GM10248 (cell line): ENCODE measurements around the gene GRIK4.

Experiments
- CTCF ChIA-PET: fragments of 300-600 bp; sonication (Branson Sonifier 250); formaldehyde crosslinking; extraction: SDS; loops from one replicate; lab custom pipeline; 2021; ENCODE audit warnings: antibody characterized with exemption; lab: Yijun Ruan, JAX
- POLR2A ChIA-PET: fragments of 350-650 bp; sonication (Branson Sonifier 250); formaldehyde crosslinking; extraction: SDS; loops from one replicate; lab custom pipeline; 2020; ENCODE audit warnings: antibody characterized with exemption; lab: Yijun Ruan, JAX
- DNase-seq: peaks from one replicate; pipeline ENCODE4 v3.0.0; 2012; ENCODE audit errors: extremely low spot score
- CTCF ChIP-seq: IDR thresholded peaks from 2 replicates; pipeline ENCODE4 v1.5.1; 2012; ENCODE audit warnings: mild to moderate bottlenecking, low read depth; ENCODE audit errors: extremely low read depth, missing control alignments, control extremely low read depth

The GRIK4 gene

GRCh38 chr11:120739780-120740179, 228.2 kb downstream of the GRIK4 start:
- ChIA-PET POLR2A (no interaction called here), CTCF (no interaction called here)
- DNase-seq = no peak
- TF ChIP-seq CTCF = no peak

GRCh38 chr11:120740380-120740779, 228.8 kb downstream of the GRIK4 start:
- DNase-seq = no peak
- ChIA-PET POLR2A (no interaction called here), CTCF (no interaction called here)
- no peak for TF ChIP-seq CTCF

GRCh38 chr11:120744016-120744994, 232.8 kb downstream of the GRIK4 start:
- peak; percentile 1 for DNase-seq
- no peak for TF ChIP-seq CTCF
- CTCF ChIA-PET = interaction anchor here (0.9 to 1.3 kb wide), 3 partner anchors 10 to 89 kb away, joined by 3 to 5 read pairs (median 3); no protein-coding TSS in a partner anchor

GRCh38 chr11:120746376-120746775, 234.8 kb downstream of the GRIK4 start:
- no peak for TF ChIP-seq CTCF
- CTCF ChIA-PET = interaction anchor here (0.7 to 1.6 kb wide), 4 partner anchors 31 to 235 kb away, joined by 3 to 7 read pairs (median 4); partner anchors contain the start of gene GRIK4
- POLR2A ChIA-PET = no interaction called here
- no peak for DNase-seq

More at GRCh38 chr11:120744016-120744994, 232.8 kb downstream of the GRIK4 start:
- POLR2A ChIA-PET = no interaction called here

DNA sequence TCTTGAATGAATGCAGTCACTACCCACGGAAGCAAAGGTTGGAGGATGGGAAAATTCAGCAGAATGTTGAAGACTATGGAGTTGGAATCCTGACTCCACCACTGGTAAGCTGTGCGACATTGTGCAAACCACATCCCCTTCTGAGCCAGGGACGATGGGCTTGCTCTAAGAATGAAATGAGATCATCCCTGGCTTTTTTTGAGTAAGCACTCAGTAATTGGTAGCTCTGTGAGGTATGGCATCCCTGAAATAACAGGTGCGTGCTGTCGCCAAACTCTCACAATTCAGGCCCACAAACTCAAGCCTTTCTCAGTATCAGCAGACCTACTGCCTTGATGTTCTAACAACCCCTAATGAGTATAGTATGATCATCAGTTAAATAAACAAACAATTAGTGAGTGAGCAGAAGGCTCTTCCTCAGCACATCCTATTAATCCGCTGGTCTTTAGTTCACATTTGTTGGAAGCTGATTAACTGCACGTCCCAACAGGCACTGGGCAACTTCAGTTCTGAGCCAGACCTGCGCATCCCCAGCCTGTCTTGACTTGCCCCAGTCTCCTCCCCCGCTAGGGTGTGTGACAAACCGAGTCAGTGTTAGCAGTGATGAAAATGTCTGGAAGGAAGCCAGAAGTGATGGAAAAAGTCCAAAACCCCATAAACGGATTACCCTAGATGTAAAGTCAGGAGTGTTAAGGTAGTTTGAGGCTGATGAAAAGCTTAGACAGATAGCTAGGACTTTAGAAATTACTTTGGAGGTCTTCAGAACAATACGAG, 235.5 kb downstream of the GRIK4 start:
- DNase-seq = no peak
- ChIA-PET CTCF (interaction anchor here (0.7 to 1.6 kb wide), 4 partner anchors 27 to 235 kb away, joined by 3 to 7 read pairs (median 4); partner anchors contain the start of gene GRIK4), POLR2A (no interaction called here)
- TF ChIP-seq CTCF = no peak
